ENCODE results near the gene C1orf21. TPM values are rescaled to one million over a fixed set of nuclear protein-coding genes. Genes with fewer than 3 reads are reported as not detected.

Gene C1orf21
- total RNA-seq, 1 experiment from 2014 or later: 28.5 TPM

DNA sequence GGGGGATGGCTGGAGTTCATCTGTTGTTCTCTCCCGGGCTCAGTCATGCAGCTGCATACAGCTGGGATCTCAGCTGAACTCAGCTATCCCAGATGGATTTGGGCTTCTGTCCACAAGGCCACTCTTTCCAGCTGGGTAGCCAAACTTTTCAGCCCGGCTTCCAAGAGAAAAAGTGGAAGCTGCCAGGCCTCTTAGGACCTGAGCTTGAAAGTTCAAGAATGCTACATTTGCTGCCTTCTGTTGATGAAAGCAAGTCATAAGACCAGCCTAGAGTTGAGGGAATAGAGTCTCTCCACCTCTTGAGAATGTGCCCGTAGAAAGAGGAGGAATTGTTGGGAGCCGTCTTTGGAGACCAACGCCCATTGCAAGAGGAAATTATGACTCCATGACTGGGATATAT is 95.3 kb downstream of the C1orf21 start:
- TF ChIP-seq NR2C2 (CRISPR knock-in tag; IDR thresholded peaks at IDR 0.05) (no peak), ZNF232 (CRISPR knock-in tag; IDR thresholded peaks at IDR 0.05) (no peak), ZNF121 (CRISPR knock-in tag; IDR thresholded peaks at IDR 0.05) (no peak), SP1 (CRISPR knock-in tag; conservative IDR thresholded peaks at IDR 0.05) (no peak)
- TF ChIP-seq, protein P1, sequence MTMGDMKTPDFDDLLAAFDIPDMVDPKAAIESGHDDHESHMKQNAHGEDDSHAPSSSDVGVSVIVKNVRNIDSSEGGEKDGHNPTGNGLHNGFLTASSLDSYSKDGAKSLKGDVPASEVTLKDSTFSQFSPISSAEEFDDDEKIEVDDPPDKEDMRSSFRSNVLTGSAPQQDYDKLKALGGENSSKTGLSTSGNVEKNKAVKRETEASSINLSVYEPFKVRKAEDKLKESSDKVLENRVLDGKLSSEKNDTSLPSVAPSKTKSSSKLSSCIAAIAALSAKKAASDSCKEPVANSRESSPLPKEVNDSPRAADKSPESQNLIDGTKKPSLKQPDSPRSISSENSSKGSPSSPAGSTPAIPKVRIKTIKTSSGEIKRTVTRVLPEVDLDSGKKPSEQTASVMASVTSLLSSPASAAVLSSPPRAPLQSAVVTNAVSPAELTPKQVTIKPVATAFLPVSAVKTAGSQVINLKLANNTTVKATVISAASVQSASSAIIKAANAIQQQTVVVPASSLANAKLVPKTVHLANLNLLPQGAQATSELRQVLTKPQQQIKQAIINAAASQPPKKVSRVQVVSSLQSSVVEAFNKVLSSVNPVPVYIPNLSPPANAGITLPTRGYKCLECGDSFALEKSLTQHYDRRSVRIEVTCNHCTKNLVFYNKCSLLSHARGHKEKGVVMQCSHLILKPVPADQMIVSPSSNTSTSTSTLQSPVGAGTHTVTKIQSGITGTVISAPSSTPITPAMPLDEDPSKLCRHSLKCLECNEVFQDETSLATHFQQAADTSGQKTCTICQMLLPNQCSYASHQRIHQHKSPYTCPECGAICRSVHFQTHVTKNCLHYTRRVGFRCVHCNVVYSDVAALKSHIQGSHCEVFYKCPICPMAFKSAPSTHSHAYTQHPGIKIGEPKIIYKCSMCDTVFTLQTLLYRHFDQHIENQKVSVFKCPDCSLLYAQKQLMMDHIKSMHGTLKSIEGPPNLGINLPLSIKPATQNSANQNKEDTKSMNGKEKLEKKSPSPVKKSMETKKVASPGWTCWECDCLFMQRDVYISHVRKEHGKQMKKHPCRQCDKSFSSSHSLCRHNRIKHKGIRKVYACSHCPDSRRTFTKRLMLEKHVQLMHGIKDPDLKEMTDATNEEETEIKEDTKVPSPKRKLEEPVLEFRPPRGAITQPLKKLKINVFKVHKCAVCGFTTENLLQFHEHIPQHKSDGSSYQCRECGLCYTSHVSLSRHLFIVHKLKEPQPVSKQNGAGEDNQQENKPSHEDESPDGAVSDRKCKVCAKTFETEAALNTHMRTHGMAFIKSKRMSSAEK (CRISPR knock-in tag; IDR thresholded peaks at IDR 0.05; ENCODE audit: borderline replicate concordance): no peak
- TF ChIP-seq, protein P2, sequence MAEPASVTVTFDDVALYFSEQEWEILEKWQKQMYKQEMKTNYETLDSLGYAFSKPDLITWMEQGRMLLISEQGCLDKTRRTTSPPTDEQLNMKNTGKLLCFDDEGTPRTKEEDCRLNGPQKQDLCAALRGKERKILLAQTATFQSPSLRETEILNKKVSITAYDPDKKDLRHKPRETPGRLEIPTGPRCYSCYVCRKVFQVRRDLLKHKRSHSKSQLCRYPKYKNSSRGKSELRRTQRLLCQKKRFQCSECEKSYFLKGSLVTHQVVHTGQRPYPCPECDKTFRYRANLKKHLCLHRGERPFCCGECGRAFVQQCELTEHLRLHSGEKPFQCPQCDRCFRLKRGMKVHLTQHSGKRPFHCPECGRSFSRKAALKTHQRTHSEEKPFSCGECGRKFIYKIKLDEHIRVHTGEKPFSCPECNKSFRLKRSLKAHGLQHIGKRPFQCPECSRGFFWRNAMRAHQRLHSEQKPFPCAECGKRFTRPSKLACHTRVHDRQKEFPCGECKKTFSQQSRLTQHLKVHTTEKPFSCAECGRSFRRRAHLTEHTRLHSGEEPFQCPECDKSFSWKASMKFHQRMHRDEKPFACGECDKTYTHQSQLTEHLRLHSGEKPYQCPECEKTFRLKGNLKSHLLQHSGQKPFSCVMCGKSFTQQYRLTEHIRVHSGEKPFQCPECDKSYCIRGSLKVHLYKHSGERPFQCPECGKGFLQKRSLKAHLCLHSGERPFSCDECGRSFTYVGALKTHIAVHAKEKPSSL (CRISPR knock-in tag; conservative IDR thresholded peaks at IDR 0.05): no peak
- Mint-ChIP-seq H3K27ac (0 out of 2 replicates have a peak overlapping the region, but pooled peaks have one; percentile 28), H3K4me3 (no peak overlapping the region), H3K27me3 (ENCODE audit: low read depth) (no peaks in the 10 kb centered on the region), H3K4me1 (peaks cover 68% of the 10 kb centered on the region), H3K9me3 (no peaks in the 10 kb centered on the region), H3K36me3 (peaks cover 7% of the 10 kb centered on the region; the same call in 1 of the 2 replicates)
- CTCF ChIA-PET: interaction anchor here (0.6 kb wide), 1 partner anchor 563 kb away, joined by 3 read pairs; the partner anchor contains the start of gene RNF2
- DNase-seq (ENCODE audit: low spot score) (no peak), ATAC-seq (no peak)
- POLR2A ChIA-PET: interaction anchor here (1.6 kb wide), 1 partner anchor 15 kb away, joined by 6 read pairs; no protein-coding TSS in a partner anchor

DNA sequence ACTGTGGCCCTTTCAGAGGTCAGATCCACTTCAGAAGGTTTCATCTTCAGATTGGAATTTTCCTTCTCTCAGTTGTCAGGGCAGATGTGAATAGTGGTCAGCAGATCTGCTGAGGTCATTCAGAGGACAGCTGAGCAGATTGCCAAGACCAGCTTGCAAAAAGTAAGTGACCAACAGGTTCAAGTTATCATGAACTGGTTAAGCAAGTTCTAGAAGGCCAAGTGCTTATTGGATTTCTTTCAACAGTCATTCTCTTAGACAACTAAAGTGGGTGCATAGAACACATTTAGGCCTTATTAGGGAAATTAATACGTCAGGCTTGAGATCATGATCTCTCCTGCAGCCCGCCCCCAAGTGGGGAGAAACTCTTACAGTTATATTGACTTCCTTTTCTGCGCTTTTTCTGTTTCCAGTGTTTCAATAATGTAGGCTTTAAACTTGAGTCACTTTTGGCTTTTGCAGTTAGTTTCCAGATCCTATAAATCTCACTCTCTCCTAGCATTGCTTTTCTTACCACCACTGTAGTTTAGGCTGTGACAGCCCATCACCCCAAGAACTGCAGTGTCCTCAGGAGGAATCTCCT is 96.4 kb downstream of the C1orf21 start:
- no peak overlapping the region for H3K27ac Mint-ChIP-seq
- 0 out of 2 replicates have a peak, but pooled peaks cover 4% of the 10 kb centered on the region for H3K36me3 Mint-ChIP-seq
- no peaks in the 10 kb centered on the region for H3K9me3 Mint-ChIP-seq
- H3K27me3 Mint-ChIP-seq (ENCODE audit: low read depth): no peaks in the 10 kb centered on the region
- CTCF ChIA-PET: no interaction called here
- ATAC-seq (no peak), DNase-seq (ENCODE audit: low spot score) (no peak)
- TF ChIP-seq ZNF263 (CRISPR knock-in tag; IDR thresholded peaks at IDR 0.05; ENCODE audit: low read depth): no peak
- TF ChIP-seq GTF2I (CRISPR knock-in tag; conservative IDR thresholded peaks at IDR 0.05): no peak
- TF ChIP-seq, protein P3, sequence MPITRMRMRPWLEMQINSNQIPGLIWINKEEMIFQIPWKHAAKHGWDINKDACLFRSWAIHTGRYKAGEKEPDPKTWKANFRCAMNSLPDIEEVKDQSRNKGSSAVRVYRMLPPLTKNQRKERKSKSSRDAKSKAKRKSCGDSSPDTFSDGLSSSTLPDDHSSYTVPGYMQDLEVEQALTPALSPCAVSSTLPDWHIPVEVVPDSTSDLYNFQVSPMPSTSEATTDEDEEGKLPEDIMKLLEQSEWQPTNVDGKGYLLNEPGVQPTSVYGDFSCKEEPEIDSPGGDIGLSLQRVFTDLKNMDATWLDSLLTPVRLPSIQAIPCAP (CRISPR knock-in tag; IDR thresholded peaks at IDR 0.05): no peak
- TF ChIP-seq, protein P4, sequence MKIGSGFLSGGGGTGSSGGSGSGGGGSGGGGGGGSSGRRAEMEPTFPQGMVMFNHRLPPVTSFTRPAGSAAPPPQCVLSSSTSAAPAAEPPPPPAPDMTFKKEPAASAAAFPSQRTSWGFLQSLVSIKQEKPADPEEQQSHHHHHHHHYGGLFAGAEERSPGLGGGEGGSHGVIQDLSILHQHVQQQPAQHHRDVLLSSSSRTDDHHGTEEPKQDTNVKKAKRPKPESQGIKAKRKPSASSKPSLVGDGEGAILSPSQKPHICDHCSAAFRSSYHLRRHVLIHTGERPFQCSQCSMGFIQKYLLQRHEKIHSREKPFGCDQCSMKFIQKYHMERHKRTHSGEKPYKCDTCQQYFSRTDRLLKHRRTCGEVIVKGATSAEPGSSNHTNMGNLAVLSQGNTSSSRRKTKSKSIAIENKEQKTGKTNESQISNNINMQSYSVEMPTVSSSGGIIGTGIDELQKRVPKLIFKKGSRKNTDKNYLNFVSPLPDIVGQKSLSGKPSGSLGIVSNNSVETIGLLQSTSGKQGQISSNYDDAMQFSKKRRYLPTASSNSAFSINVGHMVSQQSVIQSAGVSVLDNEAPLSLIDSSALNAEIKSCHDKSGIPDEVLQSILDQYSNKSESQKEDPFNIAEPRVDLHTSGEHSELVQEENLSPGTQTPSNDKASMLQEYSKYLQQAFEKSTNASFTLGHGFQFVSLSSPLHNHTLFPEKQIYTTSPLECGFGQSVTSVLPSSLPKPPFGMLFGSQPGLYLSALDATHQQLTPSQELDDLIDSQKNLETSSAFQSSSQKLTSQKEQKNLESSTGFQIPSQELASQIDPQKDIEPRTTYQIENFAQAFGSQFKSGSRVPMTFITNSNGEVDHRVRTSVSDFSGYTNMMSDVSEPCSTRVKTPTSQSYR (CRISPR knock-in tag; IDR thresholded peaks at IDR 0.05): no peak
- TF ChIP-seq, protein P5, sequence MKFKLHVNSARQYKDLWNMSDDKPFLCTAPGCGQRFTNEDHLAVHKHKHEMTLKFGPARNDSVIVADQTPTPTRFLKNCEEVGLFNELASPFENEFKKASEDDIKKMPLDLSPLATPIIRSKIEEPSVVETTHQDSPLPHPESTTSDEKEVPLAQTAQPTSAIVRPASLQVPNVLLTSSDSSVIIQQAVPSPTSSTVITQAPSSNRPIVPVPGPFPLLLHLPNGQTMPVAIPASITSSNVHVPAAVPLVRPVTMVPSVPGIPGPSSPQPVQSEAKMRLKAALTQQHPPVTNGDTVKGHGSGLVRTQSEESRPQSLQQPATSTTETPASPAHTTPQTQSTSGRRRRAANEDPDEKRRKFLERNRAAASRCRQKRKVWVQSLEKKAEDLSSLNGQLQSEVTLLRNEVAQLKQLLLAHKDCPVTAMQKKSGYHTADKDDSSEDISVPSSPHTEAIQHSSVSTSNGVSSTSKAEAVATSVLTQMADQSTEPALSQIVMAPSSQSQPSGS (CRISPR knock-in tag; IDR thresholded peaks at IDR 0.05; ENCODE audit: borderline replicate concordance, low read depth): no peak
- TF ChIP-seq TEAD4 (CRISPR knock-in tag; IDR thresholded peaks at IDR 0.05): no peak
- no peak for TF ChIP-seq RELA (CRISPR knock-in tag; IDR thresholded peaks at IDR 0.05; ENCODE audit: borderline replicate concordance)
- TF ChIP-seq TCF7 (CRISPR knock-in tag; IDR thresholded peaks at IDR 0.05; ENCODE audit: low read depth): no peak
- TF ChIP-seq SMAD4 (CRISPR knock-in tag; IDR thresholded peaks at IDR 0.05): no peak
- TF ChIP-seq, protein P6, sequence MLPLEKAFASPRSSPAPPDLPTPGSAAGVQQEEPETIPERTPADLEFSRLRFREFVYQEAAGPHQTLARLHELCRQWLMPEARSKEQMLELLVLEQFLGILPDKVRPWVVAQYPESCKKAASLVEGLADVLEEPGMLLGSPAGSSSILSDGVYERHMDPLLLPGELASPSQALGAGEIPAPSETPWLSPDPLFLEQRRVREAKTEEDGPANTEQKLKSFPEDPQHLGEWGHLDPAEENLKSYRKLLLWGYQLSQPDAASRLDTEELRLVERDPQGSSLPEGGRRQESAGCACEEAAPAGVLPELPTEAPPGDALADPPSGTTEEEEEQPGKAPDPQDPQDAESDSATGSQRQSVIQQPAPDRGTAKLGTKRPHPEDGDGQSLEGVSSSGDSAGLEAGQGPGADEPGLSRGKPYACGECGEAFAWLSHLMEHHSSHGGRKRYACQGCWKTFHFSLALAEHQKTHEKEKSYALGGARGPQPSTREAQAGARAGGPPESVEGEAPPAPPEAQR (CRISPR knock-in tag; IDR thresholded peaks at IDR 0.05): no peak
- TF ChIP-seq, protein P7, sequence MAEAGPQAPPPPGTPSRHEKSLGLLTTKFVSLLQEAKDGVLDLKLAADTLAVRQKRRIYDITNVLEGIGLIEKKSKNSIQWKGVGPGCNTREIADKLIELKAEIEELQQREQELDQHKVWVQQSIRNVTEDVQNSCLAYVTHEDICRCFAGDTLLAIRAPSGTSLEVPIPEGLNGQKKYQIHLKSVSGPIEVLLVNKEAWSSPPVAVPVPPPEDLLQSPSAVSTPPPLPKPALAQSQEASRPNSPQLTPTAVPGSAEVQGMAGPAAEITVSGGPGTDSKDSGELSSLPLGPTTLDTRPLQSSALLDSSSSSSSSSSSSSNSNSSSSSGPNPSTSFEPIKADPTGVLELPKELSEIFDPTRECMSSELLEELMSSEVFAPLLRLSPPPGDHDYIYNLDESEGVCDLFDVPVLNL (CRISPR knock-in tag; IDR thresholded peaks at IDR 0.05; ENCODE audit: borderline replicate concordance, low read depth): no peak
- no peak for TF ChIP-seq CREB1 (CRISPR knock-in tag; IDR thresholded peaks at IDR 0.05)
- no peak for TF ChIP-seq CREM (CRISPR knock-in tag; IDR thresholded peaks at IDR 0.05)
- TF ChIP-seq KAT7 (CRISPR knock-in tag; IDR thresholded peaks at IDR 0.05; ENCODE audit: borderline replicate concordance): no peak
- H3K4me1 Mint-ChIP-seq: peaks cover 75% of the 10 kb centered on the region
- H3K4me3 Mint-ChIP-seq: no peak overlapping the region
- POLR2A ChIA-PET: no interaction called here

All from WTC11 (cell line).